Skeletal muscle satellite cell (primary cell): ENCODE results near the gene TBC1D14.

ENCODE experiments used
- H3K27me3 ChIP-seq: 2 replicates; pipeline ENCODE4 v1.7.0; 2013; ENCODE audit warnings: low read length; ENCODE audit not compliant: control insufficient read depth, insufficient read depth
- H3K36me3 ChIP-seq: 2 replicates; pipeline ENCODE4 v1.7.0; 2013; ENCODE audit warnings: mild to moderate bottlenecking, control low read depth, low read length; ENCODE audit not compliant: insufficient read depth
- H3K4me1 ChIP-seq: 2 replicates; pipeline ENCODE4 v1.7.0; 2013; ENCODE audit warnings: low read length; ENCODE audit not compliant: control insufficient read depth, insufficient read depth
- H3K4me2 ChIP-seq: 2 replicates; pipeline ENCODE4 v1.7.0; 2013; ENCODE audit warnings: mild to moderate bottlenecking, low read length
- H3K4me3 ChIP-seq: 2 replicates; pipeline ENCODE4 v1.7.0; 2013; ENCODE audit warnings: low read length
- H3K9ac ChIP-seq: 2 replicates; pipeline ENCODE4 v1.7.0; 2013; ENCODE audit warnings: mild to moderate bottlenecking, low read depth, low read length, moderate library complexity
- H3K9me3 ChIP-seq: replicated peaks from 2 replicates; pipeline ENCODE4 v1.7.0; 2013; ENCODE audit warnings: mild to moderate bottlenecking, control low read depth, low read length

The TBC1D14 gene

GRCh38 chr4:7066006-7066405, 156.4 kb downstream of the TBC1D14 start:
- Histone ChIP-seq H3K4me2 (peak overlapping the region; percentile 88), H3K9me3 (no peaks in the 10 kb centered on the region), H3K4me3 (no peak overlapping the region), H3K9ac (no peak overlapping the region), H3K4me1 (peaks cover 16% of the 10 kb centered on the region), H3K36me3 (peaks cover 30% of the 10 kb centered on the region), H3K27me3 (no peaks in the 10 kb centered on the region)

GRCh38 chr4:7066493-7066892, 156.9 kb downstream of the TBC1D14 start:
- Histone ChIP-seq H3K27me3 (peaks cover 3% of the 10 kb centered on the region), H3K4me3 (peak overlapping the region; percentile 94), H3K9me3 (no peaks in the 10 kb centered on the region), H3K36me3 (peaks cover 25% of the 10 kb centered on the region), H3K4me2 (peak overlapping the region; percentile 88), H3K9ac (peak overlapping the region; percentile 89), H3K4me1 (peaks cover 16% of the 10 kb centered on the region)

- no peaks in the 10 kb centered on the region for H3K9me3 ChIP-seq
- H3K27me3 ChIP-seq: peaks cover 6% of the 10 kb centered on the region
- H3K4me3 ChIP-seq: peak overlapping the region; percentile 94
- H3K4me2 ChIP-seq: peak overlapping the region; percentile 88
- H3K36me3 ChIP-seq: peaks cover 19% of the 10 kb centered on the region
- peaks cover 16% of the 10 kb centered on the region for H3K4me1 ChIP-seq
- H3K9ac ChIP-seq: peak overlapping the region; percentile 89
Observed at GRCh38 chr4:7067126-7067451, 157.5 kb downstream of the TBC1D14 start.

- H3K9me3 ChIP-seq: no peaks in the 10 kb centered on the region
- H3K4me3 ChIP-seq: peak within 1 kb of the TSS; percentile 94
- H3K9ac ChIP-seq: peak within 1 kb of the TSS; percentile 89
- peak within 1 kb of the TSS; percentile 88 for H3K4me2 ChIP-seq
- peaks cover 6% of the 10 kb centered on the region for H3K27me3 ChIP-seq
- peaks cover 16% of the 10 kb centered on the region for H3K4me1 ChIP-seq
- peaks cover 17% of the 10 kb centered on the region for H3K36me3 ChIP-seq
Observed at GRCh38 chr4:7067452-7068278, 158.0 kb downstream of the TBC1D14 start, which contains the start of gene GRPEL1. Gene GRPEL1 (minus strand): TSS chr4:7068064. CDS start chr4:7068032, 32 bp downstream.

- Histone ChIP-seq H3K36me3 (peaks cover 13% of the 10 kb centered on the region), H3K4me3 (peak overlapping the region; percentile 73), H3K27me3 (peaks cover 6% of the 10 kb centered on the region), H3K4me2 (peak overlapping the region; percentile 85), H3K9me3 (no peaks in the 10 kb centered on the region), H3K4me1 (peaks cover 16% of the 10 kb centered on the region), H3K9ac (peak overlapping the region; percentile 82)
Observed at GRCh38 chr4:7068279-7068842, 158.7 kb downstream of the TBC1D14 start.

- peak overlapping the region; percentile 85 for H3K4me2 ChIP-seq
- peak overlapping the region; percentile 82 for H3K9ac ChIP-seq
- peaks cover 7% of the 10 kb centered on the region for H3K36me3 ChIP-seq
- H3K9me3 ChIP-seq: no peaks in the 10 kb centered on the region
- H3K4me1 ChIP-seq: peaks cover 22% of the 10 kb centered on the region
- peak overlapping the region; percentile 73 for H3K4me3 ChIP-seq
- peaks cover 6% of the 10 kb centered on the region for H3K27me3 ChIP-seq
Observed at GRCh38 chr4:7068883-7069282, 159.3 kb downstream of the TBC1D14 start.

- Histone ChIP-seq H3K27me3 (peaks cover 6% of the 10 kb centered on the region), H3K4me1 (peaks cover 34% of the 10 kb centered on the region), H3K4me2 (no peak overlapping the region), H3K9ac (no peak overlapping the region), H3K36me3 (no peaks in the 10 kb centered on the region), H3K4me3 (no peak overlapping the region), H3K9me3 (no peaks in the 10 kb centered on the region)
Observed at GRCh38 chr4:7070729-7071511, 161.3 kb downstream of the TBC1D14 start.

- Histone ChIP-seq H3K9ac (no peak overlapping the region), H3K9me3 (no peaks in the 10 kb centered on the region), H3K27me3 (peaks cover 6% of the 10 kb centered on the region), H3K4me1 (peaks cover 33% of the 10 kb centered on the region), H3K4me2 (no peak overlapping the region), H3K4me3 (no peak overlapping the region), H3K36me3 (no peaks in the 10 kb centered on the region)
Observed at GRCh38 chr4:7073059-7073458, 163.4 kb downstream of the TBC1D14 start.

- Histone ChIP-seq H3K9ac (no peak overlapping the region), H3K27me3 (peaks cover 6% of the 10 kb centered on the region), H3K36me3 (no peaks in the 10 kb centered on the region), H3K4me2 (peak overlapping the region; percentile 50), H3K4me1 (peaks cover 31% of the 10 kb centered on the region), H3K4me3 (peak overlapping the region; percentile 26), H3K9me3 (no peaks in the 10 kb centered on the region)
Observed at GRCh38 chr4:7073526-7074390, 164.1 kb downstream of the TBC1D14 start.

GRCh38 chr4:7074426-7074825, 164.8 kb downstream of the TBC1D14 start:
- H3K4me1 ChIP-seq: peaks cover 27% of the 10 kb centered on the region
- peak overlapping the region; percentile 58 for H3K9ac ChIP-seq
- H3K36me3 ChIP-seq: no peaks in the 10 kb centered on the region
- peak overlapping the region; percentile 26 for H3K4me3 ChIP-seq
- H3K4me2 ChIP-seq: peak overlapping the region; percentile 50
- H3K27me3 ChIP-seq: peaks cover 6% of the 10 kb centered on the region
- no peaks in the 10 kb centered on the region for H3K9me3 ChIP-seq
